ENCODE measurements around the gene SLF2. TPM values are rescaled to one million over a fixed set of nuclear protein-coding genes. Genes with fewer than 3 reads are reported as not detected.

SLF2 gene
- total RNA-seq, 4 donors from 2014 or later, result 22.1 to 32.4 (median 25.6) TPM

GRCh38 chr10:101012525-101013364 is 100.0 kb downstream of the SLF2 start:
- H3K4me3 ChIP-seq, result no peak overlapping the region

DNA sequence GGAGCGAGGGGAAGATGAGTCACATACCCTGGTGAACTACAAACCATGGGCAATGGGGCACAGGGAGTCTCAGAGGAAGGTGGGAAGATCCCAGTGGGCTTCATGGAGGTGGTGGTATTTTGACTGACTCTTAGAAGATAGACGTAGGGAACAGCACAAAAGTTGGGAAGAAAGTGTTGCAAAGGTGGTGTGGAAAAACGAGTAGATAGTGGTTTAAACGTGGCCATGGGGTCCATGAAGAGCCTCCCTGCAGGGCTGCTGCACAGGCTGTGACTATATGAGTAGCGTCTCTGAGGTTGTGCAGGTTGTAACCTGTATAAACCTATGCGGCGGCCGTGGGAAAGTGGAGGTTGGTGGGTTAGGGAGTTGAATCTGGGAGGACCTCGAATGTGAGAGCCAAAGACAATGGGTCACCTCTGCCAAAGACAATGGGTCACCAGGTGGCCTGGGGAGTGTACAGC is 100.6 kb downstream of the SLF2 start:
- Histone ChIP-seq H3K36me3 (no peaks in the 10 kb centered on the region), H3K4me3 (no peak overlapping the region), H3K27ac (peak overlapping the region in 3 of 4 donors; percentile 52 to 66 (median 55)), H3K9me3 (no peaks in the 10 kb centered on the region), H3K4me1 (peaks cover 0 to 52% (median 18%) of the 10 kb centered on the region in 3 donors), H3K27me3 (peaks cover 25% of the 10 kb centered on the region)
- TF ChIP-seq, protein P1, sequence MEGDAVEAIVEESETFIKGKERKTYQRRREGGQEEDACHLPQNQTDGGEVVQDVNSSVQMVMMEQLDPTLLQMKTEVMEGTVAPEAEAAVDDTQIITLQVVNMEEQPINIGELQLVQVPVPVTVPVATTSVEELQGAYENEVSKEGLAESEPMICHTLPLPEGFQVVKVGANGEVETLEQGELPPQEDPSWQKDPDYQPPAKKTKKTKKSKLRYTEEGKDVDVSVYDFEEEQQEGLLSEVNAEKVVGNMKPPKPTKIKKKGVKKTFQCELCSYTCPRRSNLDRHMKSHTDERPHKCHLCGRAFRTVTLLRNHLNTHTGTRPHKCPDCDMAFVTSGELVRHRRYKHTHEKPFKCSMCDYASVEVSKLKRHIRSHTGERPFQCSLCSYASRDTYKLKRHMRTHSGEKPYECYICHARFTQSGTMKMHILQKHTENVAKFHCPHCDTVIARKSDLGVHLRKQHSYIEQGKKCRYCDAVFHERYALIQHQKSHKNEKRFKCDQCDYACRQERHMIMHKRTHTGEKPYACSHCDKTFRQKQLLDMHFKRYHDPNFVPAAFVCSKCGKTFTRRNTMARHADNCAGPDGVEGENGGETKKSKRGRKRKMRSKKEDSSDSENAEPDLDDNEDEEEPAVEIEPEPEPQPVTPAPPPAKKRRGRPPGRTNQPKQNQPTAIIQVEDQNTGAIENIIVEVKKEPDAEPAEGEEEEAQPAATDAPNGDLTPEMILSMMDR (IDR thresholded peaks at IDR 0.05), result no peak
- TF ChIP-seq POLR2AphosphoS5 (IDR thresholded peaks at IDR 0.05) (no peak), POLR2A (IDR thresholded peaks at IDR 0.05) (no peak), EP300 (IDR thresholded peaks at IDR 0.05) (no peak)
- ATAC-seq, result no peak
- WGBS, 2 donors (ENCODE audit: low coverage in 1 of 2), result 42 to 47% methylated on average over 8 to 9 of the region's 9 CpGs

More at GRCh38 chr10:101012525-101013364, 100.0 kb downstream of the SLF2 start:
- peaks cover 0 to 53% (median 25%) of the 10 kb centered on the region in 3 donors for H3K4me1 ChIP-seq
- H3K27me3 ChIP-seq, result peaks cover 20% of the 10 kb centered on the region
- 4 to 9% methylated on average over 3 to 9 of the region's 14 CpGs for WGBS, 2 donors (ENCODE audit: low coverage in 1 of 2)
- TF ChIP-seq EP300 (IDR thresholded peaks at IDR 0.05) (no peak), POLR2AphosphoS5 (IDR thresholded peaks at IDR 0.05) (peak; percentile 61), POLR2A (IDR thresholded peaks at IDR 0.05) (no peak)
- TF ChIP-seq, protein P1 (IDR thresholded peaks at IDR 0.05), result peak in 3 of 4 experiments; percentile 82 to 98 (median 87)
- H3K27ac ChIP-seq, result peak overlapping the region in 3 of 4 donors; percentile 52 to 66 (median 55)
- H3K9me3 ChIP-seq, result no peaks in the 10 kb centered on the region
- H3K36me3 ChIP-seq, result no peaks in the 10 kb centered on the region
- ATAC-seq, result peak; percentile 94

- no peaks in the 10 kb centered on the region for H3K9me3 ChIP-seq
- peak; percentile 64 for ATAC-seq
- no peak overlapping the region for H3K27ac ChIP-seq
- WGBS, 2 donors (ENCODE audit: low coverage in 1 of 2), result 25% methylated on average over 4 of the region's 11 CpGs; no CpG with 5 or more reads in 1 of the 2 donors
- H3K4me3 ChIP-seq, result no peak overlapping the region
- TF ChIP-seq, protein P1 (IDR thresholded peaks at IDR 0.05), result peak in 3 of 4 experiments; percentile 94 to 96 (median 94)
- TF ChIP-seq POLR2AphosphoS5 (IDR thresholded peaks at IDR 0.05), result no peak
- H3K4me1 ChIP-seq, result peaks cover 0 to 52% (median 13%) of the 10 kb centered on the region in 3 donors
- no peaks in the 10 kb centered on the region for H3K36me3 ChIP-seq
- H3K27me3 ChIP-seq, result peaks cover 35% of the 10 kb centered on the region
Measured at GRCh38 chr10:101014230-101014884, 101.6 kb downstream of the SLF2 start.

Small RNAs within 50 kb of the gene (small RNA-seq; reads per million reads assigned to genes)
- gene MIR608, result 0 reads per million in 4 donors
- 0 reads per million in 4 donors for gene RF00019

Other genes starting within 250 kb of the SLF2 start
- gene PAX2, start 167.4 kb upstream of the SLF2 start, total RNA-seq, result not detected
- 1 to 10 TPM; 1.9 to 2.7 (median 2.1) TPM for gene SEMA4G, start 56.5 kb downstream of the SLF2 start, total RNA-seq
- gene MRPL43, start 74.5 kb downstream of the SLF2 start, total RNA-seq, result 10 to 100 TPM; 58.0 to 93.8 (median 80.7) TPM
- 10 to 100 TPM in 1 of 4 donors, 1 to 10 TPM in 3; 8.3 to 10.8 (median 8.9) TPM for gene TWNK, start 74.6 kb downstream of the SLF2 start, total RNA-seq
- gene LZTS2, start 86.8 kb downstream of the SLF2 start, total RNA-seq, result 100 to 1,000 TPM; 134 to 181 (median 141) TPM
- under 1 TPM in 3 of 4 donors, not detected in 1; 0.31 to 0.54 (median 0.39) TPM for gene PDZD7, start 118.2 kb downstream of the SLF2 start, total RNA-seq
- 10 to 100 TPM; 47.5 to 84.2 (median 66.0) TPM for gene SFXN3, start 118.3 kb downstream of the SLF2 start, total RNA-seq
- gene KAZALD1, start 149.0 kb downstream of the SLF2 start, total RNA-seq, result 10 to 100 TPM in 1 of 4 donors, 1 to 10 TPM in 2, under 1 TPM in 1; 0.45 to 12.5 (median 2.2) TPM
- not detected for gene TLX1, start 218.3 kb downstream of the SLF2 start, total RNA-seq